ENCODE results near the gene FNDC3B.

Gene FNDC3B

DNA sequence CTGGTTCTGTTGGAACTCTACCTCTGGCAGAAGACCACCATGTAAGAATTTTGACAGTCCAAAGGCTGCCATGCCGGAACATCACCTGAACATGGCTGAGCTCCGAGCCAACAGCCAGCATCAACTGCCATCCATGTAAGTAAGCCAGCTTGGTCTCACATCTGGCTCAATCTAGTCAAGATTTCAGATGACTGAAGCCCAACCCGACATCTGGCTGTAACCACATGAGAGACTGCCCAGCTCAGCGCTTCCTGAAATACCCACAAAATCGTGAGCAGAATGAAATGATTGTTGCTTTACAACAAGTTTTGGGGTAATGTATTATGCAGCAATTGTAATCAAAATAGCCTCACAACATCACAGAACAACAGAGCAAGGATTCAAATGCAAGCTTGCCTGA is 375.9 kb downstream of the FNDC3B start:
- Histone ChIP-seq H3K4me2 (ENCODE audit: low read length) (no peak overlapping the region), H3K27me3 (ENCODE audit: insufficient read depth, low read length) (no peaks in the 10 kb centered on the region), H4K20me1 (ENCODE audit: insufficient read depth, low read length) (no peaks in the 10 kb centered on the region), H3K9me2 (ENCODE audit: low read depth, low read length) (no peaks in the 10 kb centered on the region), H3F3A (ENCODE audit: insufficient read depth, low read length) (no peaks in the 10 kb centered on the region), H3K9me3 (ENCODE audit: low read length) (no peaks in the 10 kb centered on the region), H3K4me3 (ENCODE audit: low read depth, low read length, poor library complexity, severe bottlenecking) (no peak overlapping the region), H2AFZ (ENCODE audit: low read length) (no peak overlapping the region), H3K9ac (ENCODE audit: low read length) (no peak overlapping the region), H3K27ac (ENCODE audit: low read depth, low read length, poor library complexity, severe bottlenecking) (no peak overlapping the region), H3K79me2 (ENCODE audit: insufficient read depth, low read length) (no peaks in the 10 kb centered on the region), H3K4me1 (ENCODE audit: insufficient read depth, low read length, severe bottlenecking) (no peaks in the 10 kb centered on the region), H3K36me3 (ENCODE audit: insufficient read depth, low read length) (no peaks in the 10 kb centered on the region)
- TF ChIP-seq EZH2 (IDR thresholded peaks at IDR 0.05; ENCODE audit: borderline replicate concordance, low read length) (no peak), CTCF (IDR thresholded peaks at IDR 0.05; ENCODE audit: low read length) (no peak)

GRCh38 chr3:172437713-172438112 is 398.3 kb downstream of the FNDC3B start:
- no peak overlapping the region for H3K9ac ChIP-seq (ENCODE audit: low read length)
- H3K4me1 ChIP-seq (ENCODE audit: insufficient read depth, low read length, severe bottlenecking) = no peaks in the 10 kb centered on the region
- no peak overlapping the region for H3K4me3 ChIP-seq (ENCODE audit: low read depth, low read length, poor library complexity, severe bottlenecking)
- no peaks in the 10 kb centered on the region for H3K9me2 ChIP-seq (ENCODE audit: low read depth, low read length)
- no peak overlapping the region for H3K4me2 ChIP-seq (ENCODE audit: low read length)
- H2AFZ ChIP-seq (ENCODE audit: low read length) = no peak overlapping the region
- no peaks in the 10 kb centered on the region for H3K36me3 ChIP-seq (ENCODE audit: insufficient read depth, low read length)
- H3K79me2 ChIP-seq (ENCODE audit: insufficient read depth, low read length) = no peaks in the 10 kb centered on the region
- no peak overlapping the region for H3K27ac ChIP-seq (ENCODE audit: low read depth, low read length, poor library complexity, severe bottlenecking)
- no peaks in the 10 kb centered on the region for H3F3A ChIP-seq (ENCODE audit: insufficient read depth, low read length)
- no peaks in the 10 kb centered on the region for H3K9me3 ChIP-seq (ENCODE audit: low read length)
- H4K20me1 ChIP-seq (ENCODE audit: insufficient read depth, low read length) = no peaks in the 10 kb centered on the region
- no peak for TF ChIP-seq CTCF (IDR thresholded peaks at IDR 0.05; ENCODE audit: low read length)
- TF ChIP-seq EZH2 (IDR thresholded peaks at IDR 0.05; ENCODE audit: borderline replicate concordance, low read length) = no peak
- H3K27me3 ChIP-seq (ENCODE audit: insufficient read depth, low read length) = no peaks in the 10 kb centered on the region

GRCh38 chr3:172438186-172438585 is 398.8 kb downstream of the FNDC3B start:
- no peaks in the 10 kb centered on the region for H3K27me3 ChIP-seq (ENCODE audit: insufficient read depth, low read length)
- no peak for TF ChIP-seq CTCF (IDR thresholded peaks at IDR 0.05; ENCODE audit: low read length)
- TF ChIP-seq EZH2 (IDR thresholded peaks at IDR 0.05; ENCODE audit: borderline replicate concordance, low read length) = no peak
- H3K27ac ChIP-seq (ENCODE audit: low read depth, low read length, poor library complexity, severe bottlenecking) = no peak overlapping the region
- no peaks in the 10 kb centered on the region for H3K36me3 ChIP-seq (ENCODE audit: insufficient read depth, low read length)
- H3K9me3 ChIP-seq (ENCODE audit: low read length) = no peaks in the 10 kb centered on the region
- no peaks in the 10 kb centered on the region for H3K9me2 ChIP-seq (ENCODE audit: low read depth, low read length)
- no peak overlapping the region for H3K4me3 ChIP-seq (ENCODE audit: low read depth, low read length, poor library complexity, severe bottlenecking)
- H3K79me2 ChIP-seq (ENCODE audit: insufficient read depth, low read length) = no peaks in the 10 kb centered on the region
- H2AFZ ChIP-seq (ENCODE audit: low read length) = no peak overlapping the region
- no peak overlapping the region for H3K4me2 ChIP-seq (ENCODE audit: low read length)
- H3K9ac ChIP-seq (ENCODE audit: low read length) = no peak overlapping the region
- no peaks in the 10 kb centered on the region for H3K4me1 ChIP-seq (ENCODE audit: insufficient read depth, low read length, severe bottlenecking)
- no peaks in the 10 kb centered on the region for H3F3A ChIP-seq (ENCODE audit: insufficient read depth, low read length)
- no peaks in the 10 kb centered on the region for H4K20me1 ChIP-seq (ENCODE audit: insufficient read depth, low read length)

Measured in OCI-LY1 (cell line).